Mesothelial cell of epicardium (in vitro differentiated cells): Measurements from ENCODE around the gene ALG1. TPM values are rescaled to one million over a fixed set of nuclear protein-coding genes. Genes with fewer than 3 reads are reported as not detected.

Experiments used
- DNase-seq, 2 experiments: peaks; one replicate each; pipeline ENCODE4 v3.0.0; 2021; ENCODE audit warnings: low spot score in 2 of 2; ENCODE audit not compliant: unreplicated experiment in 2 of 2
- H3K27ac Mint-ChIP-seq: 2 replicates; pipeline ENCODE4 v1.8.0; 2021; ENCODE audit warnings: mixed read lengths
- H3K27me3 Mint-ChIP-seq: 2 replicates; pipeline ENCODE4 v1.8.0; 2021; ENCODE audit warnings: low read depth, mixed read lengths
- H3K36me3 Mint-ChIP-seq: 2 replicates; pipeline ENCODE4 v1.8.0; 2021; ENCODE audit warnings: mixed read lengths
- H3K4me1 Mint-ChIP-seq: 2 replicates; pipeline ENCODE4 v1.8.0; 2021; ENCODE audit warnings: mixed read lengths
- H3K4me3 Mint-ChIP-seq: 2 replicates; pipeline ENCODE4 v1.8.0; 2021; ENCODE audit warnings: mild to moderate bottlenecking, moderate library complexity, mixed read lengths
- H3K9me3 Mint-ChIP-seq: 2 replicates; pipeline ENCODE4 v1.8.0; 2021; ENCODE audit warnings: mixed read lengths
- total RNA-seq: library from RNA; stranded (reverse); gene quantifications from 3 replicates; pipeline ENCODE4 v1.2.1, GENCODE V29; 2021
- TF ChIP-seq, protein P1 (sequence below): fragments of 200-600 bp; sonication (generic); IDR thresholded peaks from one replicate; pipeline ENCODE4 v1.5.0; 2021; ENCODE audit warnings: antibody characterized with exemption; ENCODE audit not compliant: unreplicated experiment

The ALG1 gene
- total RNA-seq, 1 donor from 2014 or later: 21.3 TPM

DNA sequence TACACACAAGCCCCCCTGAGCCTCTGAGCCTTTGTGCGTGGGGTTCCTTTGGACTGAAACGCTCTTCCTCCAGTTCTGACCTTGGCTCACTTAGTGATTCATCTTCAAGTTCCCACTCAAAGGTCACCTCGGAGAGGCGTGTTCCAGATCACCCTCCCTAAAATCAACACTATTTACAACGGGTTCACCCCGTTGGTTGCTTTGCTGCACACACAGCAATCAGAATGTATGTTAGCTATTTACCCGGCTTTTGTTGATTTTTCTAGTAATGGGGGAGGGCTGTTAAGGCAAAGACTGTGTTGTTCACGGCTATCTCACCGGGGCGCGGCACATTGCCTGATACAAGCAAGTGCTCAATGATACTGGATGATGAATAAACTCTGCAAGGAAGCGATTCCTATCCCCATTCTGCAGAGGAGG, 38.9 kb upstream of the ALG1 start:
- Mint-ChIP-seq H3K4me1 (peaks cover 13% of the 10 kb centered on the region), H3K9me3 (no peaks in the 10 kb centered on the region), H3K27ac (peak overlapping the region; percentile 56), H3K4me3 (peak overlapping the region; percentile 66), H3K27me3 (peaks cover 3% of the 10 kb centered on the region), H3K36me3 (no peaks in the 10 kb centered on the region)
- TF ChIP-seq, protein P1, sequence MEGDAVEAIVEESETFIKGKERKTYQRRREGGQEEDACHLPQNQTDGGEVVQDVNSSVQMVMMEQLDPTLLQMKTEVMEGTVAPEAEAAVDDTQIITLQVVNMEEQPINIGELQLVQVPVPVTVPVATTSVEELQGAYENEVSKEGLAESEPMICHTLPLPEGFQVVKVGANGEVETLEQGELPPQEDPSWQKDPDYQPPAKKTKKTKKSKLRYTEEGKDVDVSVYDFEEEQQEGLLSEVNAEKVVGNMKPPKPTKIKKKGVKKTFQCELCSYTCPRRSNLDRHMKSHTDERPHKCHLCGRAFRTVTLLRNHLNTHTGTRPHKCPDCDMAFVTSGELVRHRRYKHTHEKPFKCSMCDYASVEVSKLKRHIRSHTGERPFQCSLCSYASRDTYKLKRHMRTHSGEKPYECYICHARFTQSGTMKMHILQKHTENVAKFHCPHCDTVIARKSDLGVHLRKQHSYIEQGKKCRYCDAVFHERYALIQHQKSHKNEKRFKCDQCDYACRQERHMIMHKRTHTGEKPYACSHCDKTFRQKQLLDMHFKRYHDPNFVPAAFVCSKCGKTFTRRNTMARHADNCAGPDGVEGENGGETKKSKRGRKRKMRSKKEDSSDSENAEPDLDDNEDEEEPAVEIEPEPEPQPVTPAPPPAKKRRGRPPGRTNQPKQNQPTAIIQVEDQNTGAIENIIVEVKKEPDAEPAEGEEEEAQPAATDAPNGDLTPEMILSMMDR: no peak
- DNase-seq: no peak

DNA sequence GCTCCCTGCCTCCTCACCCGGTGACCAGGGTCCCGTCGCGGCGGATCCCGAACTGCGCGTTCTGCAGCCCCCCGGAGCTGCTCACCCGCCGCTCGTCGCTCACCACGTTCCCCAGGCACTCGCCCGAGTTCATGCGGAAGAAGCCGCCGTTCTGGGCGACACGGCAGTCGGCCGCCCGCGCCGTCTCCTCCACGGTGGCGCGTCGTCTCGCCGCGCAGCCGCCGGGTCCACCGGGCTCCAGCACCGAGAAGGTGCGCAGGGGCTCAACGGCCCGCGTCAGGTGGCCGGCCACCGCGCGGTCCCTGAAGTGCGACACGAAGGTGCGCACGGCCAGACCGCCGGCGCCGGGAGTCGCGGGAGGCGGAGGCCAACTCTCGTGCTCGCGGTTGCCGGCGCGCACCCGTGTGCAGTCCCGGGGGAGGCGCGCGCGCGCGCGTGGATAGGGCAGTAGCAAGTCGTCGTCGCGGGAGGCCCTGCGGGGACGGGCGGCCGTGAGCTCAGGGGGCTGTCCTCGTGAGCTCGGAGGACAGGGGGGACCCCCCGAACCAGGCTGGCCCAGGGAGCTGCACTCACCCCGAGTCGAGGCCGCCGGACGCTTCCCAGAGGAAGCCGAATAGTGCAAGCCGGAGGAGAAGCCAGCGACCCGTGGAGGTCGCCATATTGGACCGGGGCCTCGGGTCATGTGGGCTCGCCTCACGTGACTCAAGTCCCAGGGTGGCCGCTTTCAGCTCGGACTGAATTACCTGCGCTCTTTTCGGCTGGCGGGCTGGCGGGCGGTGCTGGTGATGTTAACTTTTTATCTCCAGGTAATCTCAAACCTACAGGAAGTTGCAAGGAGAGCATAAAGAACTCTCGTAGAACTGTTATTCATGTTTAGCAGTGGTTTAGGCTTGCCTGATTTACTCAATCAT, 38.1 kb upstream of the ALG1 start, which contains the start of gene NAGPA:
Gene NAGPA, minus strand, starts transcription at position 680 of the 911 bp plus-strand sequence. Its CDS starts 21 bp downstream, at position 659.
- Mint-ChIP-seq H3K27me3 (peaks cover 5% of the 10 kb centered on the region), H3K4me3 (peak within 1 kb of the TSS; percentile 80), H3K27ac (peak within 1 kb of the TSS; percentile 64), H3K9me3 (no peaks in the 10 kb centered on the region), H3K4me1 (peaks cover 13% of the 10 kb centered on the region), H3K36me3 (no peaks in the 10 kb centered on the region)
- DNase-seq: peak; percentile 74 to 83
- TF ChIP-seq, protein P1: no peak

DNA sequence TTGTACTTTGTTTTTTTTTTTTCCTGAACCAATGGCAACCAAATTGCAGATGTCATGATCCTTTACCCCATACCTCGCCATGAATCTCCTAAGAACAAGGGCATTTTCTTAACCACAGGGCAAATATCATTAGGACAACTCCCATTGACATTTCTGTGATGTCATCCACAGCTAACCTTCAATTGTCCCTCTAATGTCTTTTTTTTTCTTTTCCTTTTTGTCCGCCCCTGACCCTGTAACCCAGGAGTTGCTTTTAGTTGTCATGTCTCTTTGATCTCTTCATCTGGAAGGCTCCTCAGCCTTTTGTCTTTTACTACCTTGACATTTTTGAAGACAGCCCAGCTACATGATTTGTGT, 37.5 kb upstream of the ALG1 start:
- no peaks in the 10 kb centered on the region for H3K9me3 Mint-ChIP-seq
- H3K27ac Mint-ChIP-seq: peak overlapping the region; percentile 64
- H3K36me3 Mint-ChIP-seq: no peaks in the 10 kb centered on the region
- peaks cover 13% of the 10 kb centered on the region for H3K4me1 Mint-ChIP-seq
- no peak for DNase-seq
- TF ChIP-seq, protein P1: no peak
- H3K4me3 Mint-ChIP-seq: peak overlapping the region; percentile 80
- peaks cover 5% of the 10 kb centered on the region for H3K27me3 Mint-ChIP-seq

DNA sequence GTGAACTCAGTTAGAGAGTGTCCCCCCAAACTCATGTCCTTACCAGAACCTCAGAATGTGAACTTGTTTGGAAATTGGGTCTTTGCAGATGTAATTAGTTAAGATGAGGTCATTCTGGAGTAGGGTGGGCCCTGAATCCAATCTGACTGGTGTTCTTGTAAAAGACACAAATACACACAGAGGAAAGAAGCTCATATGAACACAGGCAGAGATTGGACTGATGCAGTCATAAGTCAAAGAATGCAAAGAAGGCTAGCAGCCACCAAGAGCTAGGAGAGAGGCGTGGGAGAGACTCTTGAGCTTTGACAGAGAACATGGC, 35.8 kb upstream of the ALG1 start:
- DNase-seq: no peak
- Mint-ChIP-seq H3K27me3 (peaks cover 13% of the 10 kb centered on the region), H3K27ac (no peak overlapping the region), H3K4me1 (peaks cover 13% of the 10 kb centered on the region), H3K9me3 (no peaks in the 10 kb centered on the region), H3K4me3 (no peak overlapping the region), H3K36me3 (no peaks in the 10 kb centered on the region)
- TF ChIP-seq, protein P1: no peak

DNA sequence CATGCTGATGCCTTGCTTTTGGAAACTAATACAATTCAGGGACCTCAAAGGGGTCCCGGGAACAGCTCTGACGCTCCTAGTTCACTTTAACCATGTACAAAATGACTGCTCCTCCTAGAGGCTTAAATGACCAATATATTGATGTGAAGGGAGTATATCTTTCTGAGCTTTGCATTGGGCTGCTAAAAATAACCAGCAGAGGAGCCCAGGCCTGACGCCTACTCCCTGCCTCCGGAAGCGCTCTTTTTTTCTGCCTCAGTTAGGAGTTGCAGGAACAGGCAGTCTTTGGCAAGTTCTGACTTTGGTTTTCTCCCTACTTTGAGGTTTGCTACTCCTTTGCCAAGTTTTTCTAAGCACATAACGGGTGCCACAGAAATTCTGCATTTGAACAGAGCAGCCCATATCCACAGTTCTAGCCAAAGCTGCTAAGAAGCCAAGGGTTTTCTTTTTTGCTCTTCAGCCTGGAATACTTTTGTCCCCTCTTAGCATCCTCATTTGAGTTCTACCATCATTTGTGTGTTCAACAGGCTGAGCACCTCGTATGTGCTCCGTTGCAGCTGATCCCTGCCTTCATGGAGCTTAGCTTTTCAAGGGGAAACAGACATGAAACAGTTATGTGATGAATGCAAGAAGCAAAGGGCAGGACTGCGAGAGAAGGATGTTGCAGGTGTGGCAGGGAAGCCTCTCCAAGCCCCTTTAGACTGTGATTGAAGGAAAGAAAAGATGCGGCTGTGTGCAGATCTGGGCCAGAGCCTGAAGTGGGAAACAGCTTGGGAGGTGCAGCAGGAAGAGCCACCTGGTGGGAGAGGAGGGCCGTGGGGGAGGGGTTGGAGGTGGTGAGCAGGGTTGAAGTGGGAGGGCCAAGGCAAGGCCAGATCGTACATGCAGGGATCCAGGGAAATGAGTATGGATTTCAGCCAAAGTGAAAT, 35.2 kb upstream of the ALG1 start:
- Mint-ChIP-seq H3K27me3 (peaks cover 20% of the 10 kb centered on the region), H3K9me3 (no peaks in the 10 kb centered on the region), H3K27ac (no peak overlapping the region), H3K4me3 (no peak overlapping the region), H3K4me1 (peaks cover 13% of the 10 kb centered on the region), H3K36me3 (no peaks in the 10 kb centered on the region)
- TF ChIP-seq, protein P1: no peak
- DNase-seq: no peak
